ENCODE measurements around the gene MOGAT2. TPM values are rescaled to one million over a fixed set of nuclear protein-coding genes. Genes with fewer than 3 reads are reported as not detected.
A peak's percentile ranks its signal among the peaks of the same experiment; 100 is the strongest.
"Not testable (repeated sequence)": the region's sequence is repeated elsewhere in the genome, so short reads cannot be mapped to it uniquely, and the experiment has no call there.

Gene MOGAT2
- total RNA-seq (2012; rRNA removed): not detected in 2 replicates

DNA sequence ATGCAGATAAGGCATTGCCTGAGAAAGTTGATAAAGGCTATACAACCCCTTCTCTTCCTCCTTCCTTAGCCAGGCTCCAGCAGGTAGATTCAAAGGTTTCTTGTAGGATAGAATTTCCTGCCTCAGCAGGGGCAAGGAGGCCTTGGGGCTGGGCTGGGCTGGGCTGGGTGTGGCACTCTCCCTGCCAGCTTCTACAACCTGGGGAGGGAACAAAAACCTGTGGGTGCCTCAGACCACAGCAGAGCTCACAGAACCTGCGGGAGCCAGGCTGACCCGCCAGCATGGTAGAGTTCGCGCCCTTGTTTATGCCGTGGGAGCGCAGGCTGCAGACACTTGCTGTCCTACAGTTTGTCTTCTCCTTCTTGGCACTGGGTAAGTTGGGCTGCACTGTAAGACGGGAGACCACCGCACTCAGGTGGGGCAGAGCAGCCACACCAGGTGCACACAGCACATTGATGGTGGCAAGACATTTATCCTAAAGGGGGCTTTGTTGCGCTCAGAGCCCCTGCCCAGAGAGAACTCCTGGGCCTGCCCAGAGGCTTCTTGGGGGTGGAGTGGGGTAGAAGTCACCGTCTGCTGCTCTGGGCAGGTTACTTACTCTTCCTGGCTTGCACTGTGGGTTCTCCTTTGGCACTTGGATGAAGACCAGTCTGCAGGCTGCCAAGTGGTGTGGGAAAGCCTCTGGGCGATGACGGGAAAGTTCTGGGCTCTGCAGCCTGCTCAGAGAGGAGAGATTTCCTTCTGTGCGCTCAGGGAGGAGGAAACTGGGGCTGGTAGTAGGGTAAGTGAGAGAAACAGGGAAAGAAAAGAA, at the start of gene MOGAT2:
Gene MOGAT2, plus strand, starts transcription at position 231 of the 811 bp plus-strand sequence. Its CDS starts 51 bp downstream, at position 282.
- no peaks in the 10 kb centered on the region for H3K36me3 ChIP-seq (ENCODE audit: insufficient read depth, low read length)
- H3K4me1 ChIP-seq (ENCODE audit: control insufficient read depth, insufficient read depth, low read length): no peaks in the 10 kb centered on the region
- H3K9ac ChIP-seq (ENCODE audit: low read depth, low read length): no peak within 1 kb of the TSS
- H3K4me2 ChIP-seq (ENCODE audit: low read length): no peak within 1 kb of the TSS
- no peaks in the 10 kb centered on the region for H3K9me3 ChIP-seq (replicated peaks; ENCODE audit: low read length)
- peaks cover 69% of the 10 kb centered on the region for H3K27me3 ChIP-seq (ENCODE audit: control insufficient read depth, insufficient read depth, low read length)
- no peak within 1 kb of the TSS for H3K4me3 ChIP-seq (ENCODE audit: low read length)

- H3K4me3 ChIP-seq (ENCODE audit: low read length): peak within 1 kb of the TSS; percentile 68
- no peaks in the 10 kb centered on the region for H3K9me3 ChIP-seq (replicated peaks; ENCODE audit: low read length)
- H3K36me3 ChIP-seq (ENCODE audit: insufficient read depth, low read length): no peaks in the 10 kb centered on the region
- peaks cover 15% of the 10 kb centered on the region for H3K4me1 ChIP-seq (ENCODE audit: control insufficient read depth, insufficient read depth, low read length)
- H3K27me3 ChIP-seq (ENCODE audit: control insufficient read depth, insufficient read depth, low read length): peaks cover 81% of the 10 kb centered on the region
- H3K4me2 ChIP-seq (ENCODE audit: low read length): peak within 1 kb of the TSS; percentile 89
- peak within 1 kb of the TSS; percentile 63 for H3K9ac ChIP-seq (ENCODE audit: low read depth, low read length)
These were observed 49.0 kb upstream of the MOGAT2 start, which contains the start of gene MAP6 for GRCh38 chr11:75668451-75669297. Gene MAP6 (minus strand): TSS chr11:75669038. CDS start chr11:75668369, 669 bp downstream.

- Histone ChIP-seq H3K4me3 (ENCODE audit: low read length) (no peak overlapping the region), H3K4me2 (ENCODE audit: low read length) (no peak overlapping the region), H3K9ac (ENCODE audit: low read depth, low read length) (no peak overlapping the region), H3K9me3 (replicated peaks; ENCODE audit: low read length) (peaks cover 4% of the 10 kb centered on the region), H3K4me1 (ENCODE audit: control insufficient read depth, insufficient read depth, low read length) (no peaks in the 10 kb centered on the region), H3K36me3 (ENCODE audit: insufficient read depth, low read length) (no peaks in the 10 kb centered on the region), H3K27me3 (ENCODE audit: control insufficient read depth, insufficient read depth, low read length) (peaks cover 83% of the 10 kb centered on the region)
These were observed 43.6 kb upstream of the MOGAT2 start for GRCh38 chr11:75673977-75674582.

DNA sequence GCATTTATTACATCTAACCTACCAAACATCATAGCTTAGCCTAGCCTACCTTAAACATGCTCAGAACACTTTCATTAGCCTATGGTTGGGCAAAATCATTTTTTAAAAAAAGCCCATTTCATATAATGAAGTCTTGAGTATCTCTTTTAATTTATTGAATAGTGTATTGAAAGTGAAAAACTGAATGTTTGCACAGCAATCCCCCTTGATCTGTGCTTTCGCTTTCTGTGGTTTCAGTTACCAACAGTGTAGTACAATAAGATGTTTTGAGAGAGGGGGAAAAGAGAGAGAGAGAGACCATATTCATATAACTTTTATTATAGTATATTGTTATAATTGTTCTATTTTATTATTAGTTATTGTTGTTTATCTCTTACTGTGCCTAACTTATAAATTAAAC, 40.4 kb upstream of the MOGAT2 start:
- H3K36me3 ChIP-seq (ENCODE audit: insufficient read depth, low read length): no peaks in the 10 kb centered on the region
- H3K27me3 ChIP-seq (ENCODE audit: control insufficient read depth, insufficient read depth, low read length): peaks cover 75% of the 10 kb centered on the region
- H3K4me2 ChIP-seq (ENCODE audit: low read length): no peak overlapping the region
- peaks cover 4% of the 10 kb centered on the region for H3K9me3 ChIP-seq (replicated peaks; ENCODE audit: low read length)
- no peaks in the 10 kb centered on the region for H3K4me1 ChIP-seq (ENCODE audit: control insufficient read depth, insufficient read depth, low read length)
- no peak overlapping the region for H3K4me3 ChIP-seq (ENCODE audit: low read length)
- H3K9ac ChIP-seq (ENCODE audit: low read depth, low read length): no peak overlapping the region

- H3K9me3 ChIP-seq (replicated peaks; ENCODE audit: low read length): peaks cover 4% of the 10 kb centered on the region
- no peak overlapping the region for H3K4me3 ChIP-seq (ENCODE audit: low read length)
- no peak overlapping the region for H3K4me2 ChIP-seq (ENCODE audit: low read length)
- no peaks in the 10 kb centered on the region for H3K4me1 ChIP-seq (ENCODE audit: control insufficient read depth, insufficient read depth, low read length)
- no peaks in the 10 kb centered on the region for H3K36me3 ChIP-seq (ENCODE audit: insufficient read depth, low read length)
- H3K27me3 ChIP-seq (ENCODE audit: control insufficient read depth, insufficient read depth, low read length): peaks cover 71% of the 10 kb centered on the region
- no peak overlapping the region for H3K9ac ChIP-seq (ENCODE audit: low read depth, low read length)
These were observed 39.7 kb upstream of the MOGAT2 start for GRCh38 chr11:75677909-75678308.

DNA sequence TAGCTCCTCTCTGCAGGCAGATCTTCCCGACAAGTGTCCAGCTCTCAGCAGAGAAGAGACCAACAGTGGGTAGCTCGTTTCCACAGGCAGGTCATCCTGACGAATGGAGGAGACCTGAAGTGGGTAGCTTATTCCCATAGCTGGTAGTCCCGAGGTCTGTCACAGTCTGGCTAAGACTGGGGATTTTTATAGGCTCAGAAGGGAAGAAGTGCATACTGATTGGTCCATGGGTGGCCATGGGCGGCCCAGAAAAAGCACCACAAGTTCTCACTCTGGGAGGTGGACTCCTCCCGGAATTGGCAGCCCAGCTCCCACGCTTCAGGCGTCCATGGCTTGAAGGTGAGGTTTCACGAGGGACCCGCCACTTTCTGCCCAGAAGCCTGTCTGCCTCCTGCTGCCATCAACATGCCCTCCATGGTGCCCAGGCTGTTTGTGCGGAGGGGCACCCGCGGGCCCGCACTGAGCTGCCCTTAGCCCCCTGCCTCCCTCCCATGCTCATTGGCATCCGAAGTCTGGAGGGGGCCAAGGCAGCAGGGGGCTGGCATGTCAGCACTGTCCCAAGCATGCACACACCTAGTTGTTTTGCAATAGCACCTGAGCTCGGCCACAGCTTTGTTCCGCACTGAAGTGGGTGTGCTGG, 38.9 kb upstream of the MOGAT2 start:
- Histone ChIP-seq H3K4me3 (ENCODE audit: low read length) (no peak overlapping the region), H3K9ac (ENCODE audit: low read depth, low read length) (no peak overlapping the region)

DNA sequence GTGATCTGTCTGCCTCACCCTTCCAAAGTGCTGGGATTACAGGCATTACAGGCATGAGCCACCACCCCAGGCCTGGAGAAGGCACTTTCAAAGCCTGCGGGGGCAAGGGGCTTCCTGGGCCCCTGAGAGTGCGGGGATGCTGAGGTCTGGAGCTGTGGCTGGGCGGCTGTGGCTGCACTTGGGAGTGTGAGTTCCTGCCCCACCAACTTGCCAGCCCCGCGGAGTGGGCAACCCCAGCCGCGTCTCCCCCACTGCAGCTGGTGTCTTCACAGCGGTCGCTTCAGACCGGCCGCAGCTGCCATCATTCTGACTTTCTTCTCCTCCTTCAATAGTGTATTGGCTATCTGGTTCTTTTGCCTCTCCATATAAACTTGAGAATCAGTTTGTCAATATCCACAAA, 38.1 kb upstream of the MOGAT2 start:
- Histone ChIP-seq H3K9ac (ENCODE audit: low read depth, low read length) (no peak overlapping the region), H3K4me3 (ENCODE audit: low read length) (no peak overlapping the region), H3K27me3 (ENCODE audit: control insufficient read depth, insufficient read depth, low read length) (peaks cover 71% of the 10 kb centered on the region), H3K9me3 (replicated peaks; ENCODE audit: low read length) (no peaks in the 10 kb centered on the region), H3K4me2 (ENCODE audit: low read length) (no peak overlapping the region), H3K4me1 (ENCODE audit: control insufficient read depth, insufficient read depth, low read length) (no peaks in the 10 kb centered on the region), H3K36me3 (ENCODE audit: insufficient read depth, low read length) (no peaks in the 10 kb centered on the region)

More for the DNA sequence above, 38.9 kb upstream of the MOGAT2 start:
- Histone ChIP-seq H3K27me3 (ENCODE audit: control insufficient read depth, insufficient read depth, low read length) (peaks cover 79% of the 10 kb centered on the region), H3K4me1 (ENCODE audit: control insufficient read depth, insufficient read depth, low read length) (no peaks in the 10 kb centered on the region), H3K9me3 (replicated peaks; ENCODE audit: low read length) (peaks cover 4% of the 10 kb centered on the region), H3K36me3 (ENCODE audit: insufficient read depth, low read length) (no peaks in the 10 kb centered on the region), H3K4me2 (ENCODE audit: low read length) (no peak overlapping the region)

DNA sequence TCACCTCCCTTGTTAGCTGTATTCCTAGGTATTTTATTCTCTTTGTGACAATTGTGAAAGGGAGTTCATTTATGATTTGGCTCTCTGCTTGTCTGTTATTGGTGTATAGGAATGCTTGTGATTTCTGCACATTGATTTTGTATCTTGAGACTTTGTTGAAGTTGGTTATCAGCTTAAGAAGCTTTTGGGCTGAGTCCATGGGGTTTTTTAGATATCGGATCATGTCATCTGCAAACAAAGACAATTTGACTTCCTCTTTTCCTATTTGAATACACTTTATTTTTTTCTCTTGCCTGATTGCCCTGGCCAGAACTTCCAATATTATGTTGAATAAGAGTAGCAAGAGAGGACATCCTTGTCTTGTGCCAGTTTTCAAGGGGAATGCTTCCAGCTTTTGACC, 33.8 kb upstream of the MOGAT2 start:
- H3K4me2 ChIP-seq (ENCODE audit: low read length); H3K36me3 ChIP-seq (ENCODE audit: insufficient read depth, low read length); H3K9me3 ChIP-seq (replicated peaks; ENCODE audit: low read length); H3K9ac ChIP-seq (ENCODE audit: low read depth, low read length); H3K4me3 ChIP-seq (ENCODE audit: low read length); H3K4me1 ChIP-seq (ENCODE audit: control insufficient read depth, insufficient read depth, low read length): not testable (repeated sequence)
- peaks cover 50% of the 10 kb centered on the region for H3K27me3 ChIP-seq (ENCODE audit: control insufficient read depth, insufficient read depth, low read length)

DNA sequence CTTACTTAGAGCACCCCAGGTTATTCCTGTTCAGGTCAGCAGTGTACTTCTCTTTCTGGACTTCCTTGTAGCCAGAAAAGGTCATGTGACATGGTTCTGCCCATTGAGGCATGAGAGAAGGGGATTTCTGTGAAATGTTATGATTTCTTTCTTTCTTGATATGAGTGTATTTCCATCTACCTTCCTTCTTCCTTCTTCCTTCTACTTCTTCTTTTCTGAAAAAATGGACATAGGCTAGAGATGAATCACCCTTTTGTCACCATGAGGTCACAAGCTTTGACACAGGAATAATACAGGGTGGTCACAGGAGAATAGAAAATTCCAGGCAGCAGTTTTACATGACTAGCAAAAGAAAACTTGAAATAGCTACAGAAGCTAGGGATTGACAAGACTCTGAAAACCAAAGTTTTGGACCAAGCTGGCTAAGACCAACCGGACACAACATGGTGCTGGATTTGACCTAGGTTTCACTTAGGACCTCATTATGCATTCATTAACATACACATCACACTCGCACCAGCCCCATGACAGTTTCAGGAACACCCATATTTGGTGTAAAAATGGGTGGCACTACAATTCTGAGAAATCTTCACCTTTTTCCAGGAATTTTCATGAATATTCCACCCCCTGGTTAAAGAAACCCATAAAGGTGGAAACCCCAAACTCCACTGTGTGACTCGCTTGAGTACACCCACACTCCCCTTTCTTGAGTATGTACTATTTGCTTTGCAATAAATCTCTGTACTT, 27.6 kb upstream of the MOGAT2 start:
- H3K4me1 ChIP-seq (ENCODE audit: control insufficient read depth, insufficient read depth, low read length): no peaks in the 10 kb centered on the region
- H3K9ac ChIP-seq (ENCODE audit: low read depth, low read length): no peak overlapping the region
- H3K27me3 ChIP-seq (ENCODE audit: control insufficient read depth, insufficient read depth, low read length): peaks cover 58% of the 10 kb centered on the region
- no peak overlapping the region for H3K4me2 ChIP-seq (ENCODE audit: low read length)
- H3K9me3 ChIP-seq (replicated peaks; ENCODE audit: low read length): no peaks in the 10 kb centered on the region
- H3K36me3 ChIP-seq (ENCODE audit: insufficient read depth, low read length): no peaks in the 10 kb centered on the region
- H3K4me3 ChIP-seq (ENCODE audit: low read length): no peak overlapping the region

DNA sequence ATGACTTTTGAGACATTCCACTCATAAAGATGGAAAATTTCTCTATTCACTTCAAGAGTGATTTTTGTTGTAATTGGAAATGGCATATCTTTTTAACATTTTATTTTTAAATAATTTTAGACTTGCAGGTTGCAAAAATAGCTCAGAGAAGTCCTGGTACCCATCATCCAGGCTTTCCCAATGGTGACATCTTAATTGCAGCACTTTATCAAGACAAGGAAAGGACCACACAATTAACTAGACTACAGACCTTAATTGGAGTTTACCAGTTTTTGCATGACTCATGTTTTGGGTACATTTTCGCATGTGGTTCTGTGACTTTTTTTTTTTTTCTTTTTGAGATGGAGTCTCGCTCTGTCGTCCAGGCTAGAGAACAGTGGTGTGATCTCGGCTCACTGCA, 25.8 kb upstream of the MOGAT2 start:
- no peak overlapping the region for H3K4me2 ChIP-seq (ENCODE audit: low read length)
- H3K9ac ChIP-seq (ENCODE audit: low read depth, low read length): no peak overlapping the region
- H3K36me3 ChIP-seq (ENCODE audit: insufficient read depth, low read length): no peaks in the 10 kb centered on the region
- H3K4me1 ChIP-seq (ENCODE audit: control insufficient read depth, insufficient read depth, low read length): no peaks in the 10 kb centered on the region
- no peak overlapping the region for H3K4me3 ChIP-seq (ENCODE audit: low read length)
- H3K27me3 ChIP-seq (ENCODE audit: control insufficient read depth, insufficient read depth, low read length): peaks cover 68% of the 10 kb centered on the region
- no peaks in the 10 kb centered on the region for H3K9me3 ChIP-seq (replicated peaks; ENCODE audit: low read length)

All from skeletal muscle satellite cell (primary cell).